Measurements from ENCODE around the gene USP24.
A peak's percentile ranks its signal among the peaks of the same experiment; 100 is the strongest.

USP24 gene

GRCh38 chr1:55252942-55253589 is 37.9 kb upstream of the USP24 start:
- Histone ChIP-seq H3K56ac (ENCODE audit: low read length) (no peak overlapping the region), H3K23ac (ENCODE audit: low read length) (no peak overlapping the region), H3K27ac (ENCODE audit: low read depth, low read length) (no peak overlapping the region), H2BK5ac (ENCODE audit: low read length) (no peak overlapping the region), H4K8ac (ENCODE audit: low read depth, low read length) (no peak overlapping the region), H3K79me1 (ENCODE audit: low read length) (no peaks in the 10 kb centered on the region), H3K27me3 (ENCODE audit: insufficient read depth, low read length, poor library complexity) (no peaks in the 10 kb centered on the region), H2BK120ac (ENCODE audit: low read depth, low read length) (no peak overlapping the region), H3K36me3 (ENCODE audit: control insufficient read depth, insufficient read depth, low read length) (no peaks in the 10 kb centered on the region), H3K4me3 (ENCODE audit: low read length) (no peak overlapping the region), H3K79me2 (ENCODE audit: control insufficient read depth, insufficient read depth, low read length) (no peaks in the 10 kb centered on the region), H4K5ac (ENCODE audit: low read length) (no peak overlapping the region), H3K4ac (ENCODE audit: low read depth, low read length) (no peak overlapping the region), H3K4me1 (ENCODE audit: control insufficient read depth, low read depth, low read length) (no peaks in the 10 kb centered on the region), H3K9ac (ENCODE audit: low read length) (no peak overlapping the region), H3K4me2 (ENCODE audit: low read length) (no peak overlapping the region), H3K18ac (ENCODE audit: low read length) (no peak overlapping the region), H2AK5ac (ENCODE audit: low read length) (no peak overlapping the region), H2BK15ac (replicated peaks; ENCODE audit: low read depth) (no peak overlapping the region)
- WGBS (ENCODE audit: extremely low coverage, insufficient coverage, low lambda C conversion rate), result no CpG with 5 or more reads among the region's 8 CpGs
- DNase-seq, result no peak

- Histone ChIP-seq H2AK5ac (ENCODE audit: low read length) (no peak overlapping the region), H3K4me3 (ENCODE audit: low read length) (no peak overlapping the region), H3K9ac (ENCODE audit: low read length) (no peak overlapping the region), H2BK120ac (ENCODE audit: low read depth, low read length) (no peak overlapping the region), H2BK5ac (ENCODE audit: low read length) (no peak overlapping the region), H2BK15ac (replicated peaks; ENCODE audit: low read depth) (no peak overlapping the region), H3K27me3 (ENCODE audit: insufficient read depth, low read length, poor library complexity) (no peaks in the 10 kb centered on the region), H3K18ac (ENCODE audit: low read length) (no peak overlapping the region), H3K27ac (ENCODE audit: low read depth, low read length) (no peak overlapping the region), H3K4ac (ENCODE audit: low read depth, low read length) (no peak overlapping the region), H3K56ac (ENCODE audit: low read length) (no peak overlapping the region), H3K79me2 (ENCODE audit: control insufficient read depth, insufficient read depth, low read length) (no peaks in the 10 kb centered on the region), H3K4me1 (ENCODE audit: control insufficient read depth, low read depth, low read length) (no peaks in the 10 kb centered on the region), H4K5ac (ENCODE audit: low read length) (no peak overlapping the region), H3K4me2 (ENCODE audit: low read length) (no peak overlapping the region), H3K79me1 (ENCODE audit: low read length) (no peaks in the 10 kb centered on the region), H4K8ac (ENCODE audit: low read depth, low read length) (no peak overlapping the region), H3K36me3 (ENCODE audit: control insufficient read depth, insufficient read depth, low read length) (no peaks in the 10 kb centered on the region), H3K23ac (ENCODE audit: low read length) (no peak overlapping the region)
- WGBS (ENCODE audit: extremely low coverage, insufficient coverage, low lambda C conversion rate), result no CpG with 5 or more reads among the region's 4 CpGs
- no peak for DNase-seq
Observed at GRCh38 chr1:55250399-55251075, 35.4 kb upstream of the USP24 start.

- Histone ChIP-seq H4K5ac (ENCODE audit: low read length) (no peak overlapping the region), H3K9ac (ENCODE audit: low read length) (no peak overlapping the region), H3K18ac (ENCODE audit: low read length) (no peak overlapping the region), H3K79me1 (ENCODE audit: low read length) (no peaks in the 10 kb centered on the region), H3K27me3 (ENCODE audit: insufficient read depth, low read length, poor library complexity) (no peaks in the 10 kb centered on the region), H3K4me2 (ENCODE audit: low read length) (no peak overlapping the region), H3K4me1 (ENCODE audit: control insufficient read depth, low read depth, low read length) (no peaks in the 10 kb centered on the region), H3K79me2 (ENCODE audit: control insufficient read depth, insufficient read depth, low read length) (no peaks in the 10 kb centered on the region), H2AK5ac (ENCODE audit: low read length) (no peak overlapping the region), H3K4me3 (ENCODE audit: low read length) (no peak overlapping the region), H3K4ac (ENCODE audit: low read depth, low read length) (no peak overlapping the region), H3K36me3 (ENCODE audit: control insufficient read depth, insufficient read depth, low read length) (no peaks in the 10 kb centered on the region), H2BK120ac (ENCODE audit: low read depth, low read length) (no peak overlapping the region), H2BK15ac (replicated peaks; ENCODE audit: low read depth) (no peak overlapping the region), H2BK5ac (ENCODE audit: low read length) (no peak overlapping the region), H3K56ac (ENCODE audit: low read length) (no peak overlapping the region), H4K8ac (ENCODE audit: low read depth, low read length) (no peak overlapping the region), H3K27ac (ENCODE audit: low read depth, low read length) (no peak overlapping the region), H3K23ac (ENCODE audit: low read length) (no peak overlapping the region)
- no peak for DNase-seq
- no CpG with 5 or more reads among the region's 7 CpGs for whole genome bisulfite sequencing (ENCODE audit: extremely low coverage, insufficient coverage, low lambda C conversion rate)
Observed at GRCh38 chr1:55249646-55250398, 34.7 kb upstream of the USP24 start.

- no peak overlapping the region for H4K8ac ChIP-seq (ENCODE audit: low read depth, low read length)
- no peak overlapping the region for H2BK120ac ChIP-seq (ENCODE audit: low read depth, low read length)
- no peak overlapping the region for H2BK15ac ChIP-seq (replicated peaks; ENCODE audit: low read depth)
- H2BK5ac ChIP-seq (ENCODE audit: low read length), result no peak overlapping the region
- H2AK5ac ChIP-seq (ENCODE audit: low read length), result no peak overlapping the region
- no peak overlapping the region for H3K9ac ChIP-seq (ENCODE audit: low read length)
- no peak for DNase-seq
- no peak overlapping the region for H3K23ac ChIP-seq (ENCODE audit: low read length)
- H4K5ac ChIP-seq (ENCODE audit: low read length), result no peak overlapping the region
- H3K27ac ChIP-seq (ENCODE audit: low read depth, low read length), result no peak overlapping the region
- no peak overlapping the region for H3K4me2 ChIP-seq (ENCODE audit: low read length)
- H3K79me2 ChIP-seq (ENCODE audit: control insufficient read depth, insufficient read depth, low read length), result no peaks in the 10 kb centered on the region
- no peaks in the 10 kb centered on the region for H3K27me3 ChIP-seq (ENCODE audit: insufficient read depth, low read length, poor library complexity)
- no peak overlapping the region for H3K4ac ChIP-seq (ENCODE audit: low read depth, low read length)
- no peaks in the 10 kb centered on the region for H3K79me1 ChIP-seq (ENCODE audit: low read length)
- no peak overlapping the region for H3K4me3 ChIP-seq (ENCODE audit: low read length)
- H3K56ac ChIP-seq (ENCODE audit: low read length), result no peak overlapping the region
- no CpG with 5 or more reads among the region's 2 CpGs for WGBS (ENCODE audit: extremely low coverage, insufficient coverage, low lambda C conversion rate)
- no peaks in the 10 kb centered on the region for H3K4me1 ChIP-seq (ENCODE audit: control insufficient read depth, low read depth, low read length)
- H3K36me3 ChIP-seq (ENCODE audit: control insufficient read depth, insufficient read depth, low read length), result no peaks in the 10 kb centered on the region
- H3K18ac ChIP-seq (ENCODE audit: low read length), result no peak overlapping the region
Observed at GRCh38 chr1:55246896-55247295, 31.7 kb upstream of the USP24 start.

GRCh38 chr1:55246331-55246730 is 31.2 kb upstream of the USP24 start:
- H4K5ac ChIP-seq (ENCODE audit: low read length), result no peak overlapping the region
- no peak overlapping the region for H3K27ac ChIP-seq (ENCODE audit: low read depth, low read length)
- no peak overlapping the region for H3K4me3 ChIP-seq (ENCODE audit: low read length)

More at GRCh38 chr1:55246331-55246730, 31.2 kb upstream of the USP24 start:
- H3K56ac ChIP-seq (ENCODE audit: low read length), result no peak overlapping the region
- no peaks in the 10 kb centered on the region for H3K4me1 ChIP-seq (ENCODE audit: control insufficient read depth, low read depth, low read length)
- peak; percentile 39 for DNase-seq
- no peak overlapping the region for H2AK5ac ChIP-seq (ENCODE audit: low read length)
- no peaks in the 10 kb centered on the region for H3K79me1 ChIP-seq (ENCODE audit: low read length)
- no peak overlapping the region for H2BK120ac ChIP-seq (ENCODE audit: low read depth, low read length)
- H4K8ac ChIP-seq (ENCODE audit: low read depth, low read length), result no peak overlapping the region
- no peak overlapping the region for H3K4me2 ChIP-seq (ENCODE audit: low read length)
- no peaks in the 10 kb centered on the region for H3K79me2 ChIP-seq (ENCODE audit: control insufficient read depth, insufficient read depth, low read length)
- no peak overlapping the region for H2BK5ac ChIP-seq (ENCODE audit: low read length)
- H3K18ac ChIP-seq (ENCODE audit: low read length), result no peak overlapping the region
- no peak overlapping the region for H3K9ac ChIP-seq (ENCODE audit: low read length)
- no peaks in the 10 kb centered on the region for H3K36me3 ChIP-seq (ENCODE audit: control insufficient read depth, insufficient read depth, low read length)
- no peak overlapping the region for H3K4ac ChIP-seq (ENCODE audit: low read depth, low read length)
- H3K23ac ChIP-seq (ENCODE audit: low read length), result no peak overlapping the region
- no peaks in the 10 kb centered on the region for H3K27me3 ChIP-seq (ENCODE audit: insufficient read depth, low read length, poor library complexity)
- H2BK15ac ChIP-seq (replicated peaks; ENCODE audit: low read depth), result no peak overlapping the region
